B cell (primary cell): Measurements from ENCODE around the gene LIF. TPM values are rescaled to one million over a fixed set of nuclear protein-coding genes. Genes with fewer than 3 reads are reported as not detected.

ENCODE experiments used
- ATAC-seq: fragments of 200-7000 bp; cut with Tn5 transposase; one replicate; pipeline ENCODE4 v1.10.0; 2021; ENCODE audit warnings: low read depth, mild to moderate bottlenecking, moderate number of reproducible peaks, moderate library complexity
- CTCF ChIA-PET: fragments of 350-600 bp; sonication (Branson Sonifier 250); formaldehyde crosslinking; loops from one replicate; lab custom pipeline; 2021; ENCODE audit warnings: antibody characterized with exemption, inconsistent platforms; lab: Charles Lee
- POLR2A ChIA-PET: fragments of 350-600 bp; sonication (Branson Sonifier 250); formaldehyde crosslinking; loops from one replicate; lab custom pipeline; 2021; ENCODE audit warnings: antibody characterized with exemption; lab: Charles Lee
- DNase-seq: peaks from one replicate; pipeline ENCODE4 v3.0.0; 2013
- H2AFZ ChIP-seq: 2 replicates; pipeline ENCODE4 v1.6.1; 2012; ENCODE audit warnings: mild to moderate bottlenecking, low read depth, low read length; ENCODE audit not compliant: insufficient read depth, poor library complexity, severe bottlenecking
- H3K27ac ChIP-seq, 2 donors: 1 replicate in 1 of 2; 2 replicates in 1 of 2; pipeline ENCODE4 v1.5.1; 2012 to 2013; ENCODE audit warnings: low read length in 2 of 2, mild to moderate bottlenecking in 2 of 2, moderate library complexity in 1 of 2
- H3K27me3 ChIP-seq, 4 experiments: fragments of 200-600 bp in 1 of 4; sonication (generic) in 1 of 4; replicated peaks in 1 of 4; 1 replicate in 2 of 4; 2 replicates in 2 of 4; pipeline versions ENCODE4 v1.6.1 to v1.7.0; 2013 to 2016; ENCODE audit warnings: low read length in 3 of 4, mild to moderate bottlenecking in 2 of 4, mixed read lengths in 1 of 4, moderate library complexity in 1 of 4; ENCODE audit not compliant: insufficient read depth in 4 of 4, control insufficient read depth in 3 of 4; ENCODE audit errors: control extremely low read depth in 1 of 4
- H3K36me3 ChIP-seq, 2 experiments: replicated peaks in 1 of 2; 1 replicate in 1 of 2; 2 replicates in 1 of 2; pipeline versions ENCODE4 v1.6.1 to v1.7.1; 2013; ENCODE audit warnings: low read length in 1 of 2; ENCODE audit not compliant: insufficient read depth in 2 of 2, control insufficient read depth in 1 of 2; ENCODE audit errors: control extremely low read depth in 1 of 2, extremely low read depth in 1 of 2
- H3K4me1 ChIP-seq, 2 donors: fragments of 200-600 bp in 1 of 2; sonication (generic) in 1 of 2; 1 replicate in 1 of 2; 2 replicates in 1 of 2; pipeline versions ENCODE4 v1.5.1 to v1.6.1; 2013 to 2017; ENCODE audit warnings: low read length in 2 of 2; ENCODE audit not compliant: control insufficient read depth in 2 of 2, insufficient read depth in 2 of 2
- H3K4me2 ChIP-seq: replicated peaks from 2 replicates; pipeline ENCODE3; 2012; ENCODE audit warnings: mild to moderate bottlenecking, low read depth, low read length; ENCODE audit not compliant: poor library complexity, severe bottlenecking
- H3K4me3 ChIP-seq, 5 experiments: fragments of 200-600 bp in 1 of 5; sonication (generic) in 1 of 5; 1 replicate in 3 of 5; 2 replicates in 2 of 5; pipeline versions ENCODE4 v1.5.1 to v1.7.0; 2011 to 2016; ENCODE audit warnings: low read length in 4 of 5, mild to moderate bottlenecking in 4 of 5, low read depth in 2 of 5, control low read depth in 1 of 5, moderate library complexity in 1 of 5; ENCODE audit not compliant: insufficient read depth in 1 of 5; ENCODE audit errors: control extremely low read depth in 1 of 5, extremely low read depth in 1 of 5
- H3K79me2 ChIP-seq: fragments of 200-600 bp; sonication (generic); one replicate; pipeline ENCODE4 v1.6.0; 2016; ENCODE audit warnings: low read length; ENCODE audit not compliant: control insufficient read depth, insufficient read depth
- H3K9ac ChIP-seq: fragments of 200-600 bp; sonication (generic); 2 replicates; pipeline ENCODE4 v1.6.1; 2017; ENCODE audit warnings: mild to moderate bottlenecking, low read length, moderate library complexity
- H3K9me3 ChIP-seq, 3 donors: one replicate each; pipeline versions ENCODE4 v1.6.1 to v1.7.1; 2013; ENCODE audit warnings: low read length in 2 of 3; ENCODE audit not compliant: control insufficient read depth in 2 of 3, insufficient read depth in 1 of 3; ENCODE audit errors: control extremely low read depth in 1 of 3
- H4K20me1 ChIP-seq: 2 replicates; pipeline ENCODE4 v1.6.0; 2012; ENCODE audit warnings: mild to moderate bottlenecking, low read length; ENCODE audit not compliant: insufficient read depth, control insufficient read depth, poor library complexity, severe bottlenecking
- H3K27ac Mint-ChIP-seq: one replicate; pipeline ENCODE4 v1.8.0; 2021; ENCODE audit warnings: mixed read lengths
- H3K27me3 Mint-ChIP-seq: one replicate; pipeline ENCODE4 v1.8.0; 2021; ENCODE audit warnings: mixed read lengths
- H3K4me1 Mint-ChIP-seq: one replicate; pipeline ENCODE4 v1.8.0; 2021; ENCODE audit warnings: mixed read lengths
- H3K4me3 Mint-ChIP-seq: one replicate; pipeline ENCODE4 v1.8.0; 2021; ENCODE audit warnings: mixed read lengths
- H3K9me3 Mint-ChIP-seq: one replicate; pipeline ENCODE4 v1.8.0; 2022; ENCODE audit warnings: mixed read lengths; ENCODE audit not compliant: insufficient read depth
- CTCF ChIP-seq: fragments of 200-600 bp; IDR thresholded peaks from one replicate; pipeline ENCODE4 v1.8.0; 2022; ENCODE audit warnings: antibody characterized with exemption, mild to moderate bottlenecking
- EZH2 ChIP-seq: IDR thresholded peaks from 2 replicates; pipeline ENCODE4 v1.6.1; 2012; ENCODE audit warnings: borderline replicate concordance, low read depth, mild to moderate bottlenecking, moderate library complexity, low read length; ENCODE audit not compliant: insufficient read depth, poor library complexity, severe bottlenecking
- WGBS: methylation state at CpG from one replicate; pipeline ENCODE4 v1.1.5; 2013; ENCODE audit warnings: missing lambda C conversion rate; ENCODE audit not compliant: insufficient coverage; 5-methylcytosine and 5-hydroxymethylcytosine counted together
- intact Hi-C: fragments of 100-400 bp; cut with micrococcal nuclease; formaldehyde crosslinking; loops from one replicate; pipeline ENCODE4 v1.10.0; 2022
- polyA plus RNA-seq: library from polyadenylated mRNA; depleted of rRNA; stranded (reverse); fragments of >200 nt; gene quantifications from 2 replicates; pipeline ENCODE4 v1.2.3, GENCODE V29; 2012
- total RNA-seq, 2 donors: library from RNA; stranded (reverse); fragments of 120-200 nt in 1 of 2; gene quantifications; 1 replicate in 1 of 2; 2 replicates in 1 of 2; pipeline versions ENCODE4 v1.2.3 to v1.2.4, GENCODE V29; 2013 to 2022

LIF gene
- total and polyA plus RNA-seq, 2 donors (not counting 1 experiment from before 2014, with no cell fraction given) = 0.47 TPM; not detected in 1

- CTCF ChIA-PET = interaction anchor here (0.6 to 1.8 kb wide), 6 partner anchors 10 to 105 kb away, joined by 3 to 10 read pairs (median 4); no protein-coding TSS in a partner anchor
- Mint-ChIP-seq H3K4me1 (peaks cover 8% of the 10 kb centered on the region), H3K9me3 (no peaks in the 10 kb centered on the region), H3K27me3 (peaks cover 34% of the 10 kb centered on the region), H3K27ac (no peak overlapping the region), H3K4me3 (no peak overlapping the region)
- Histone ChIP-seq H3K4me1 (peaks cover 3 to 8% of the 10 kb centered on the region in 2 donors), H3K27me3 (peaks cover 0 to 26% (median 1%) of the 10 kb centered on the region in 4 experiments), H2AFZ (no peak overlapping the region), H4K20me1 (no peaks in the 10 kb centered on the region), H3K79me2 (no peaks in the 10 kb centered on the region), H3K4me3 (no peak overlapping the region), H3K27ac (no peak overlapping the region), H3K9me3 (no peaks in the 10 kb centered on the region), H3K4me2 (no peak overlapping the region), H3K36me3 (no peaks in the 10 kb centered on the region), H3K9ac (no peak overlapping the region)
- intact Hi-C loops = no loop called here
- POLR2A ChIA-PET = no interaction called here
- TF ChIP-seq CTCF = no peak
- no peak for TF ChIP-seq EZH2
- DNase-seq = no peak
- 100% methylated on average over 4 of the region's 8 CpGs for WGBS
- no peak for ATAC-seq
These were observed 33.9 kb upstream of the LIF start for GRCh38 chr22:30280505-30280904.

DNA sequence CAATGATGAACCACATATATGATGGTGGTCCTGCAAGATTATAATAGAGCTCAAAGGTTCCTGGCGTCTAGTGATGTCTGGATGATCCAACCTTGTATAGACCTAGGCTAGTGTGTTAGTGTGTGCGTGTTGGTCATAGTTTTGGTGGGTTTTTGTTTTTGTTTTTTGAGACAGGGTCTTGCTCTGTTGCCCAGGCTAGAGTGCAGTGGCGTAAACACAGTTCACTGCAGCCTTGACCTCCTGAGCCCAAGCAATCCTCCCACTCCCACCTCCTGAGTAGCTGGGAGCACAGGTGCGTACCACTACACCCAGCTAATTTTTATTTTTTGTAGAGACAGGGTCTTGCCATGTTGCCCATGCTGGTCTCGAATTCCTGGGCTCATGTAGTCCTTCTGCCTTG lies 33.4 kb upstream of the LIF start:
- intact Hi-C loops = no loop called here
- Mint-ChIP-seq H3K9me3 (no peaks in the 10 kb centered on the region), H3K4me3 (no peak overlapping the region), H3K4me1 (peaks cover 9% of the 10 kb centered on the region), H3K27me3 (peaks cover 38% of the 10 kb centered on the region), H3K27ac (no peak overlapping the region)
- TF ChIP-seq EZH2 (no peak), CTCF (no peak)
- Histone ChIP-seq H3K79me2 (no peaks in the 10 kb centered on the region), H3K4me2 (no peak overlapping the region), H3K36me3 (no peaks in the 10 kb centered on the region), H3K9ac (no peak overlapping the region), H3K9me3 (no peaks in the 10 kb centered on the region), H3K27ac (no peak overlapping the region), H3K27me3 (peaks cover 0 to 26% (median 1%) of the 10 kb centered on the region in 4 experiments), H3K4me3 (no peak overlapping the region), H2AFZ (no peak overlapping the region), H3K4me1 (peaks cover 3 to 8% of the 10 kb centered on the region in 2 donors), H4K20me1 (no peaks in the 10 kb centered on the region)
- ChIA-PET CTCF (interaction anchor here (0.9 to 1.8 kb wide), 3 partner anchors 10 to 19 kb away, joined by 4 to 10 read pairs (median 5); no protein-coding TSS in a partner anchor), POLR2A (no interaction called here)
- WGBS = 100% methylated on average over 2 of the region's 5 CpGs
- DNase-seq (no peak), ATAC-seq (no peak)
